Measurements from ENCODE around the gene SEPTIN1. TPM values are rescaled to one million over a fixed set of nuclear protein-coding genes. Genes with fewer than 3 reads are reported as not detected.

The SEPTIN1 gene
- total RNA-seq, 4 donors from 2014 or later = 0.65 TPM; not detected in 3

GRCh38 chr16:30352488-30353401 lies 29.6 kb downstream of the SEPTIN1 start:
- H3K9me3 ChIP-seq = no peaks in the 10 kb centered on the region
- H3K27ac ChIP-seq = peak overlapping the region; percentile 92 to 97 (median 94)
- H3K4me3 ChIP-seq = no peak overlapping the region
- in situ Hi-C loops (cut with MboI; ENCODE audit: low sequenced_read_pairs in 4 of 4) (loop anchor here in 2 of 4 donors (25.0 kb wide), 2 partner anchors 265 to 290 kb away; partner anchors contain the start of genes ALDOA (in 1 of the 2), PPP4C (in 1 of the 2), TBX6 (in 1 of the 2) and YPEL3 (in 1 of the 2)), intact Hi-C loops (cut with DNase I; ENCODE audit: low total_unique reads) (no loop called here)
- peaks cover 43 to 48% of the 10 kb centered on the region in 2 donors for H3K4me1 ChIP-seq
- no peaks in the 10 kb centered on the region for H3K27me3 ChIP-seq
- no peak for TF ChIP-seq POLR2A (IDR thresholded peaks at IDR 0.05)
- TF ChIP-seq, protein P1, sequence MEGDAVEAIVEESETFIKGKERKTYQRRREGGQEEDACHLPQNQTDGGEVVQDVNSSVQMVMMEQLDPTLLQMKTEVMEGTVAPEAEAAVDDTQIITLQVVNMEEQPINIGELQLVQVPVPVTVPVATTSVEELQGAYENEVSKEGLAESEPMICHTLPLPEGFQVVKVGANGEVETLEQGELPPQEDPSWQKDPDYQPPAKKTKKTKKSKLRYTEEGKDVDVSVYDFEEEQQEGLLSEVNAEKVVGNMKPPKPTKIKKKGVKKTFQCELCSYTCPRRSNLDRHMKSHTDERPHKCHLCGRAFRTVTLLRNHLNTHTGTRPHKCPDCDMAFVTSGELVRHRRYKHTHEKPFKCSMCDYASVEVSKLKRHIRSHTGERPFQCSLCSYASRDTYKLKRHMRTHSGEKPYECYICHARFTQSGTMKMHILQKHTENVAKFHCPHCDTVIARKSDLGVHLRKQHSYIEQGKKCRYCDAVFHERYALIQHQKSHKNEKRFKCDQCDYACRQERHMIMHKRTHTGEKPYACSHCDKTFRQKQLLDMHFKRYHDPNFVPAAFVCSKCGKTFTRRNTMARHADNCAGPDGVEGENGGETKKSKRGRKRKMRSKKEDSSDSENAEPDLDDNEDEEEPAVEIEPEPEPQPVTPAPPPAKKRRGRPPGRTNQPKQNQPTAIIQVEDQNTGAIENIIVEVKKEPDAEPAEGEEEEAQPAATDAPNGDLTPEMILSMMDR (IDR thresholded peaks at IDR 0.05 in 4 of 5, conservative IDR thresholded peaks at IDR 0.05 in 1 of 5) = peak in 3 of 5 experiments; percentile 15 to 25 (median 20)
- H3K36me3 ChIP-seq = peaks cover 0 to 23% of the 10 kb centered on the region in 2 donors
- no peak for DNase-seq
- ATAC-seq = no peak

- H3K4me1 ChIP-seq = peaks cover 43 to 45% of the 10 kb centered on the region in 2 donors
- H3K9me3 ChIP-seq = no peaks in the 10 kb centered on the region
- in situ Hi-C loops (cut with MboI; ENCODE audit: low sequenced_read_pairs in 4 of 4) (loop anchor here in 2 of 4 donors (25.0 kb wide), 2 partner anchors 265 to 290 kb away; partner anchors contain the start of genes ALDOA (in 1 of the 2), PPP4C (in 1 of the 2), TBX6 (in 1 of the 2) and YPEL3 (in 1 of the 2)), intact Hi-C loops (cut with DNase I; ENCODE audit: low total_unique reads) (loop anchor here (1.0 kb wide), 1 partner anchor 16 kb away; no protein-coding TSS in a partner anchor)
- DNase-seq = peak; percentile 84 to 93
- H3K36me3 ChIP-seq = peaks cover 0 to 16% of the 10 kb centered on the region in 2 donors
- TF ChIP-seq, protein P1 (IDR thresholded peaks at IDR 0.05 in 4 of 5, conservative IDR thresholded peaks at IDR 0.05 in 1 of 5) = no peak
- TF ChIP-seq POLR2A (IDR thresholded peaks at IDR 0.05) = no peak
- peak overlapping the region; percentile 92 to 97 (median 94) for H3K27ac ChIP-seq
- H3K4me3 ChIP-seq = peak overlapping the region in 1 of 4 donors; percentile 1
- peak; percentile 69 to 79 for ATAC-seq
- H3K27me3 ChIP-seq = no peaks in the 10 kb centered on the region
Observed at GRCh38 chr16:30351586-30352419, 30.6 kb downstream of the SEPTIN1 start.

- intact Hi-C loops (cut with DNase I; ENCODE audit: low total_unique reads) = loop anchor here (1.0 kb wide), 1 partner anchor 15 kb away; no protein-coding TSS in a partner anchor
- Histone ChIP-seq H3K36me3 (peaks cover 0 to 16% of the 10 kb centered on the region in 2 donors), H3K4me1 (peaks cover 37% of the 10 kb centered on the region in 2 donors), H3K27ac (peak overlapping the region; percentile 92 to 97 (median 94)), H3K27me3 (no peaks in the 10 kb centered on the region), H3K9me3 (no peaks in the 10 kb centered on the region), H3K4me3 (no peak overlapping the region)
- in situ Hi-C loops (cut with MboI; ENCODE audit: low sequenced_read_pairs in 4 of 4) = loop anchor here in 2 of 4 donors (25.0 kb wide), 2 partner anchors 264 to 289 kb away; partner anchors contain the start of genes ALDOA (in 1 of the 2), PPP4C (in 1 of the 2), TBX6 (in 1 of the 2) and YPEL3 (in 1 of the 2)
- TF ChIP-seq, protein P1 (IDR thresholded peaks at IDR 0.05 in 4 of 5, conservative IDR thresholded peaks at IDR 0.05 in 1 of 5) = no peak
- TF ChIP-seq POLR2A (IDR thresholded peaks at IDR 0.05) = no peak
- DNase-seq (no peak), ATAC-seq (no peak)
Observed at GRCh38 chr16:30351001-30351441, 31.3 kb downstream of the SEPTIN1 start.
